K562 (cell line): ENCODE data around the gene NAA38. TPM values are rescaled to one million over a fixed set of nuclear protein-coding genes. Genes with fewer than 3 reads are reported as not detected.

Experiments used
- ATF1 ChIP-seq, 2 experiments: fragments of 450-650 bp in 1 of 2; IDR thresholded peaks; 2 replicates each; pipeline ENCODE4 v1.6.1; 2016; ENCODE audit warnings: missing compliant biosample characterization in 1 of 2, missing genetic modification characterization in 1 of 2
- CREB1 ChIP-seq, 2 experiments: sonication (generic) in 1 of 2; formaldehyde crosslinking in 1 of 2; IDR thresholded peaks; 2 replicates each; pipeline versions ENCODE4 v1.6.1 to v1.8.0; 2012 to 2022; ENCODE audit warnings: inconsistent platforms in 1 of 2, mild to moderate bottlenecking in 1 of 2, missing genetic modification reagents in 1 of 2, moderate library complexity in 1 of 2
- CREM ChIP-seq: IDR thresholded peaks from 2 replicates; pipeline ENCODE4 v1.6.1; 2014; ENCODE audit warnings: antibody characterized with exemption, low read depth
- CSDE1 ChIP-seq, 2 experiments: fragments of 450-650 bp; IDR thresholded peaks; 2 replicates each; pipeline ENCODE4 v1.6.1; 2016; ENCODE audit warnings: mild to moderate bottlenecking in 1 of 2
- EGR1 ChIP-seq: fragments of 450-650 bp; conservative IDR thresholded peaks from 2 replicates; pipeline ENCODE4 v1.6.1; 2017; ENCODE audit warnings: mild to moderate bottlenecking
- EP400 ChIP-seq: fragments of 450-650 bp; IDR thresholded peaks from 2 replicates; pipeline ENCODE4 v1.6.1; 2017; ENCODE audit warnings: antibody characterized with exemption, mild to moderate bottlenecking, moderate library complexity
- FOXJ3 ChIP-seq: sonication (generic); formaldehyde crosslinking; IDR thresholded peaks from 2 replicates; pipeline ENCODE4 v1.4.0; 2020; ENCODE audit warnings: mild to moderate bottlenecking, missing genetic modification reagents
- HDAC1 ChIP-seq, 2 experiments: fragments of 450-650 bp; IDR thresholded peaks; 2 replicates each; pipeline ENCODE4 v1.6.1; 2016 to 2017; ENCODE audit warnings: inconsistent platforms in 1 of 2, mild to moderate bottlenecking in 1 of 2, moderate library complexity in 1 of 2
- HDAC2 ChIP-seq: fragments of 450-650 bp; IDR thresholded peaks from 2 replicates; pipeline ENCODE4 v1.6.1; 2016; ENCODE audit warnings: mild to moderate bottlenecking
- HMBOX1 ChIP-seq: sonication (generic); IDR thresholded peaks from 2 replicates; pipeline ENCODE4 v1.6.1; 2016
- MBD2 ChIP-seq: sonication (generic); IDR thresholded peaks from 2 replicates; pipeline ENCODE4 v1.6.1; 2016; ENCODE audit warnings: low read depth, borderline replicate concordance
- MXD1 ChIP-seq: fragments of 250-450 bp; sonication (Bioruptor Pico); IDR thresholded peaks from 2 replicates; pipeline ENCODE4 v1.8.0; 2021; ENCODE audit warnings: borderline replicate concordance, mild to moderate bottlenecking, moderate library complexity; ENCODE audit not compliant: poor library complexity, severe bottlenecking
- POLR2A ChIP-seq: fragments of 450-650 bp; conservative IDR thresholded peaks from 2 replicates; pipeline ENCODE4 v1.6.1; 2016
- RBM39 ChIP-seq: fragments of 200-400 bp; formaldehyde crosslinking; optimal IDR thresholded peaks from 2 replicates; pipeline ENCODE3; 2018; ENCODE audit warnings: low read depth, low read length
- RFX1 ChIP-seq: fragments of 450-650 bp; IDR thresholded peaks from 2 replicates; pipeline ENCODE4 v1.6.1; 2016; ENCODE audit warnings: mild to moderate bottlenecking, moderate library complexity
- RNF2 ChIP-seq: sonication (generic); IDR thresholded peaks from 2 replicates; pipeline ENCODE4 v1.6.1; 2016
- SMAD4 ChIP-seq: fragments of 250-450 bp; sonication (Bioruptor Pico); conservative IDR thresholded peaks from 2 replicates; pipeline ENCODE4 v1.8.0; 2021; ENCODE audit warnings: inconsistent platforms, mild to moderate bottlenecking, moderate library complexity
- SOX6 ChIP-seq: fragments of 450-650 bp; IDR thresholded peaks from 2 replicates; pipeline ENCODE4 v1.6.1; 2014; ENCODE audit warnings: mild to moderate bottlenecking
- USF1 ChIP-seq: sonication (generic); formaldehyde crosslinking; IDR thresholded peaks from 2 replicates; pipeline ENCODE4 v1.9.0; 2022; ENCODE audit warnings: mild to moderate bottlenecking, missing genetic modification reagents
- ZBTB11 ChIP-seq, 3 experiments: fragments of 200-800 bp in 1 of 3; fragments of 250-450 bp in 1 of 3; fragments of 450-650 bp in 1 of 3; sonication (Bioruptor Pico) in 1 of 3; sonication (Bioruptor generic) in 1 of 3; formaldehyde crosslinking in 1 of 3; IDR thresholded peaks; 2 replicates each; pipeline versions ENCODE4 v1.6.1 to v1.8.0; 2016 to 2022; ENCODE audit warnings: mild to moderate bottlenecking in 2 of 3, missing genetic modification characterization in 2 of 3, missing compliant biosample characterization in 1 of 3, moderate library complexity in 1 of 3
- ZNF445 ChIP-seq: fragments of 250-450 bp; sonication (Bioruptor Pico); IDR thresholded peaks from 2 replicates; pipeline ENCODE4 v1.4.0; 2020; ENCODE audit warnings: low read depth, mild to moderate bottlenecking, moderate library complexity
- polyA plus RNA-seq, 8 experiments: library from polyadenylated mRNA; depleted of rRNA in 4 of 8; stranded (reverse) in 5 of 8; unstranded in 3 of 8; fragments of >200 nt; fragmentation: Nextera tagmentation in 2 of 8; fragmentation: Illumina TruSeq in 1 of 8; extraction: Ambion mirVana in 2 of 8; extraction: Trizol in 1 of 8; gene quantifications; 2 replicates each; pipeline versions ENCODE4 v1.2.1 to v1.2.3, GENCODE V29; 2011 to 2014; ENCODE audit warnings: inconsistent platforms in 1 of 8, missing spikeins in 1 of 8
- total RNA-seq, 7 experiments: library from RNA; depleted of rRNA in 6 of 7; stranded (reverse); fragments of >200 nt in 6 of 7; fragmentation: Illumina TruSeq in 2 of 7; extraction: Trizol in 2 of 7; gene quantifications; 2 replicates each; pipeline versions ENCODE4 v1.2.1 to v1.2.3, GENCODE V29; 2011 to 2021; ENCODE audit warnings: low replicate concordance in 1 of 7

The NAA38 gene
- total and polyA plus RNA-seq, 9 of the 15 experiments (the other 6 are each of a cell fraction or from before 2014, with no cell fraction given): 16.4 to 99.8 (median 57.3) TPM

- TF ChIP-seq RBM39 (no peak), CREM (peak; percentile 84), CSDE1 (IDR thresholded peaks at IDR 0.05) (peak in 1 of 2 experiments; percentile 23; a peak in 1 of 4 replicates), CREB1 (IDR thresholded peaks at IDR 0.05) (peak; percentile 55), CREB1 (CRISPR knock-in tag; IDR thresholded peaks at IDR 0.05) (peak; percentile 80), EP400 (peak; percentile 24; the same call in 1 of the 2 replicates), ZBTB11 (CRISPR knock-in tag; IDR thresholded peaks at IDR 0.05) (0 out of 6 replicates have a peak, but pooled peaks of 1 of the 3 experiments have one; percentile 15), ATF1 (CRISPR knock-in tag; IDR thresholded peaks at IDR 0.05) (no peak), ATF1 (tag; IDR thresholded peaks at IDR 0.05) (peak; percentile 82), RFX1 (peak; percentile 94), POLR2A (0 out of 2 replicates have a peak, but pooled peaks have one; percentile 1), MXD1 (CRISPR knock-in tag) (no peak), HDAC1 (IDR thresholded peaks at IDR 0.05) (peak in 1 of 2 experiments; percentile 78; a peak in 2 of 4 replicates), RNF2 (peak; percentile 56; the same call in 1 of the 2 replicates), FOXJ3 (peak; percentile 40; the same call in 1 of the 2 replicates), MBD2 (peak; percentile 36; the same call in 1 of the 2 replicates), EGR1 (peak; percentile 59), HMBOX1 (no peak), SMAD4 (0 out of 2 replicates have a peak, but pooled peaks have one; percentile 15), ZNF445 (CRISPR knock-in tag) (no peak), SOX6 (peak; percentile 42; the same call in 1 of the 2 replicates), HDAC2 (no peak), USF1 (CRISPR knock-in tag) (peak; percentile 72)
These were observed 22.2 kb downstream of the NAA38 start (continued) for GRCh38 chr17:7834957-7835813.
